GM18499 (cell line): ENCODE results near the gene COL10A1.
A peak's percentile ranks its signal among the peaks of the same experiment; 100 is the strongest.

ENCODE experiments used
- ATAC-seq: cut with Tn5 transposase; IDR thresholded peaks from one replicate; pipeline ENCODE4 v1.9.1; 2021; ENCODE audit warnings: moderate number of reproducible peaks; ENCODE audit not compliant: insufficient read depth, unreplicated experiment

Gene COL10A1

GRCh38 chr6:116126032-116126431 is at the start of gene COL10A1:
Gene COL10A1 (minus strand): TSS chr6:116126132. CDS start chr6:116125492, 640 bp downstream.
- ATAC-seq, result no peak

- no peak for ATAC-seq
Observed at GRCh38 chr6:116175344-116175743, 49.4 kb upstream of the COL10A1 start.

- no peak for ATAC-seq
Observed at GRCh38 chr6:116173928-116174327, 48.0 kb upstream of the COL10A1 start.

GRCh38 chr6:116170358-116171057 is 44.6 kb upstream of the COL10A1 start:
- no peak for ATAC-seq

- no peak for ATAC-seq
Observed at GRCh38 chr6:116169880-116170279, 43.9 kb upstream of the COL10A1 start.

- ATAC-seq, result no peak
Observed at GRCh38 chr6:116168148-116168547, 42.2 kb upstream of the COL10A1 start.

GRCh38 chr6:116166369-116166768 is 40.4 kb upstream of the COL10A1 start:
- ATAC-seq, result no peak

- ATAC-seq, result peak; percentile 41
Observed at GRCh38 chr6:116165596-116165995, 39.7 kb upstream of the COL10A1 start.

- ATAC-seq, result no peak
Observed at GRCh38 chr6:116159782-116160524, 34.0 kb upstream of the COL10A1 start.

- ATAC-seq, result no peak
Observed at GRCh38 chr6:116158641-116159040, 32.7 kb upstream of the COL10A1 start.

- ATAC-seq, result no peak
Observed at GRCh38 chr6:116157391-116157790, 31.5 kb upstream of the COL10A1 start.

GRCh38 chr6:116156405-116157326 is 30.7 kb upstream of the COL10A1 start:
- no peak for ATAC-seq

GRCh38 chr6:116154887-116155286 is 29.0 kb upstream of the COL10A1 start:
- ATAC-seq, result no peak

GRCh38 chr6:116152620-116153019 is 26.7 kb upstream of the COL10A1 start:
- ATAC-seq, result no peak

GRCh38 chr6:116145803-116146675 is 20.1 kb upstream of the COL10A1 start:
- no peak for ATAC-seq

- ATAC-seq, result no peak
Observed at GRCh38 chr6:116144605-116145004, 18.7 kb upstream of the COL10A1 start.

- ATAC-seq, result no peak
Observed at GRCh38 chr6:116139917-116140316, 14.0 kb upstream of the COL10A1 start.

- no peak for ATAC-seq
Observed at GRCh38 chr6:116136933-116137340, 11.0 kb upstream of the COL10A1 start.

- ATAC-seq, result no peak
Observed at GRCh38 chr6:116136373-116136772, 10.4 kb upstream of the COL10A1 start.

GRCh38 chr6:116133453-116133852 is 7.5 kb upstream of the COL10A1 start:
- no peak for ATAC-seq
